Measurements from ENCODE around the gene TAF11. TPM values are rescaled to one million over a fixed set of nuclear protein-coding genes. Genes with fewer than 3 reads are reported as not detected.

Gene TAF11
- total RNA-seq, 1 experiment from 2014 or later: 49.4 TPM

DNA sequence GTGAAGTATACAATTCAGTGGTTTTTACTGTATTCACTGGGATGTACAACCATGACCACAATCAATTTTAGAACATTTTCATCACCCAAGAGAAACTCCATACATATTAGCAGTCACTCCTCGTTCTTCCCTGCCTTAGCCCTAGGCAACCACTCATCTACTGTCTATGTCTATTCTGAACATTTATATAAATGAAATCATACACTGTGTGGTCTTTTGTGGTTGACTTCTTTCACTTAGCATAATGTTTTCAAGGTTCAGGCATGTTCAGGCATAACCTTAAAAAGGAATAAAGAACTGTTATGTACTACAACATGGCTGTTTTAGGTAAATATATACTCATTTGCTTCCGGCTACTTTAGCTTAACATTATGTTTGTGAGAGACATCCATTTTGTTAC is 58.7 kb downstream of the TAF11 start:
- H3K23me2 ChIP-seq (ENCODE audit: insufficient read length, low read depth, low read length, poor library complexity, severe bottlenecking): no peaks in the 10 kb centered on the region
- no peak overlapping the region for H2BK12ac ChIP-seq (ENCODE audit: insufficient read length, low read depth, low read length)
- H2AFZ ChIP-seq (ENCODE audit: low read length): no peak overlapping the region
- H3K9ac ChIP-seq (ENCODE audit: extremely low read depth, insufficient read length, low read length): no peak overlapping the region
- H4K91ac ChIP-seq (ENCODE audit: insufficient read length, low read depth, low read length): no peak overlapping the region
- Mint-ChIP-seq H3K9me3 (no peaks in the 10 kb centered on the region), H3K4me3 (no peak overlapping the region), H3K27ac (no peak overlapping the region), H3K4me1 (no peaks in the 10 kb centered on the region), H3K36me3 (ENCODE audit: insufficient read depth in 1 of 3, low read depth in 3 of 3) (peaks cover 10 to 48% (median 20%) of the 10 kb centered on the region in 3 experiments; a peak in 6 of 7 replicates), H3K27me3 (ENCODE audit: low read depth) (no peaks in the 10 kb centered on the region)
- H3K27me3 ChIP-seq (ENCODE audit: insufficient read depth, low read length): no peaks in the 10 kb centered on the region
- WGBS (ENCODE audit: extremely low coverage, insufficient read length, low lambda C conversion rate): no CpG with 5 or more reads among the region's 2 CpGs
- no peak for DNase-seq
- no peak overlapping the region for H3K27ac ChIP-seq (ENCODE audit: insufficient read length, low read depth, low read length)
- H4K8ac ChIP-seq (replicated peaks; ENCODE audit: insufficient read length, low read depth, low read length): no peak overlapping the region
- no peaks in the 10 kb centered on the region for H3K4me1 ChIP-seq (ENCODE audit: insufficient read depth, low read length)
- H3K14ac ChIP-seq (ENCODE audit: insufficient read depth, low read length): no peak overlapping the region
- no peak overlapping the region for H3T11ph ChIP-seq (ENCODE audit: low read length)
- H4K5ac ChIP-seq (ENCODE audit: insufficient read length, low read depth, low read length): no peak overlapping the region
- H3K9me3 ChIP-seq (ENCODE audit: control insufficient read depth, low read depth, low read length): no peaks in the 10 kb centered on the region
- H2BK120ac ChIP-seq (ENCODE audit: low read depth, low read length, poor library complexity, severe bottlenecking): no peak overlapping the region
- no peak overlapping the region for H2AK5ac ChIP-seq (ENCODE audit: insufficient read length, low read length)
- H3K4ac ChIP-seq (ENCODE audit: low read depth, low read length): no peak overlapping the region
- no peak overlapping the region for H3K23ac ChIP-seq (ENCODE audit: insufficient read length, low read depth, low read length)
- no peak overlapping the region for H2BK5ac ChIP-seq (ENCODE audit: insufficient read length, low read length)
- no peak overlapping the region for H3K56ac ChIP-seq (ENCODE audit: insufficient read length, low read depth, low read length)
- no peaks in the 10 kb centered on the region for H3K79me2 ChIP-seq (ENCODE audit: insufficient read depth, low read length)
- H4K20me1 ChIP-seq (ENCODE audit: control insufficient read depth, insufficient read depth, insufficient read length): no peaks in the 10 kb centered on the region
- no peak overlapping the region for H2BK20ac ChIP-seq (ENCODE audit: low read depth, low read length, poor library complexity, severe bottlenecking)
- H3K18ac ChIP-seq (ENCODE audit: insufficient read length, low read depth, low read length): no peak overlapping the region
- H2BK15ac ChIP-seq (ENCODE audit: low read depth, low read length): no peak overlapping the region
- no peak overlapping the region for H3K4me2 ChIP-seq (ENCODE audit: insufficient read depth, insufficient read length, low read length)
- no peaks in the 10 kb centered on the region for H3K79me1 ChIP-seq (ENCODE audit: insufficient read depth, low read depth, low read length, poor library complexity, severe bottlenecking)
- TF ChIP-seq, protein P1, sequence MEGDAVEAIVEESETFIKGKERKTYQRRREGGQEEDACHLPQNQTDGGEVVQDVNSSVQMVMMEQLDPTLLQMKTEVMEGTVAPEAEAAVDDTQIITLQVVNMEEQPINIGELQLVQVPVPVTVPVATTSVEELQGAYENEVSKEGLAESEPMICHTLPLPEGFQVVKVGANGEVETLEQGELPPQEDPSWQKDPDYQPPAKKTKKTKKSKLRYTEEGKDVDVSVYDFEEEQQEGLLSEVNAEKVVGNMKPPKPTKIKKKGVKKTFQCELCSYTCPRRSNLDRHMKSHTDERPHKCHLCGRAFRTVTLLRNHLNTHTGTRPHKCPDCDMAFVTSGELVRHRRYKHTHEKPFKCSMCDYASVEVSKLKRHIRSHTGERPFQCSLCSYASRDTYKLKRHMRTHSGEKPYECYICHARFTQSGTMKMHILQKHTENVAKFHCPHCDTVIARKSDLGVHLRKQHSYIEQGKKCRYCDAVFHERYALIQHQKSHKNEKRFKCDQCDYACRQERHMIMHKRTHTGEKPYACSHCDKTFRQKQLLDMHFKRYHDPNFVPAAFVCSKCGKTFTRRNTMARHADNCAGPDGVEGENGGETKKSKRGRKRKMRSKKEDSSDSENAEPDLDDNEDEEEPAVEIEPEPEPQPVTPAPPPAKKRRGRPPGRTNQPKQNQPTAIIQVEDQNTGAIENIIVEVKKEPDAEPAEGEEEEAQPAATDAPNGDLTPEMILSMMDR (conservative IDR thresholded peaks at IDR 0.05): no peak

Other genes with a start within 250 kb of the TAF11 start
- 63.7 and 64.6 TPM in 2 replicates for gene ILRUN, start 191.3 kb downstream of the TAF11 start, total RNA-seq (2021)
- 204 and 216 TPM in 2 replicates for gene SNRPC, start 130.5 kb downstream of the TAF11 start, total RNA-seq (2021)
- 16.4 and 17.8 TPM in 2 replicates for gene BLTP3A, start 96.0 kb downstream of the TAF11 start, total RNA-seq (2021)
- gene ANKS1A, start 1.2 kb upstream of the TAF11 start, total RNA-seq (2021): 24.4 and 26.5 TPM in 2 replicates